Measurements from ENCODE around the gene HTT. TPM values are rescaled to one million over a fixed set of nuclear protein-coding genes. Genes with fewer than 3 reads are reported as not detected.
"Not testable (repeated sequence)": the region's sequence is repeated elsewhere in the genome, so short reads cannot be mapped to it uniquely, and the experiment has no call there.

HTT gene
- total RNA-seq, 1 donor from 2014 or later, result 109 TPM

DNA sequence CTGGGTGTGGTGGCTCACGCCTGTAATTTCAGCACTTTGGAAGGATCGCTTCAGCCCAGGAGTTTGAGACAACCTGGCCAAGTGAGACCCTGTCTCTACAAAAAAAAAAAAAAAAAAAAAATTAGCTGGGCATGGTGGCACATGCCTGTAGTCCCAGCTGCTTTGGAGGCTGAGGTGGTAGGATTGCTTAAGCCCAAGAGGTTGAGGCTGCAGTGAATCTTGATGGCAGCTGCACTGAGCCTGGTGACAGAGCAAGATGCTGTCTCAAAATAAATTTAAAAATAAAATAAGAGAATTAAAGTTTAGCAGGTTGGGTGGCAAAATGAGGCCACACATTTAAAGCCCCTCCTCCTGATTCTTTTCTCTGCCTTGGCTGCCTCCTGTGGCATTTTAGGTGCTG is 47.1 kb downstream of the HTT start:
- no peak for DNase-seq (ENCODE audit: low spot score)

DNA sequence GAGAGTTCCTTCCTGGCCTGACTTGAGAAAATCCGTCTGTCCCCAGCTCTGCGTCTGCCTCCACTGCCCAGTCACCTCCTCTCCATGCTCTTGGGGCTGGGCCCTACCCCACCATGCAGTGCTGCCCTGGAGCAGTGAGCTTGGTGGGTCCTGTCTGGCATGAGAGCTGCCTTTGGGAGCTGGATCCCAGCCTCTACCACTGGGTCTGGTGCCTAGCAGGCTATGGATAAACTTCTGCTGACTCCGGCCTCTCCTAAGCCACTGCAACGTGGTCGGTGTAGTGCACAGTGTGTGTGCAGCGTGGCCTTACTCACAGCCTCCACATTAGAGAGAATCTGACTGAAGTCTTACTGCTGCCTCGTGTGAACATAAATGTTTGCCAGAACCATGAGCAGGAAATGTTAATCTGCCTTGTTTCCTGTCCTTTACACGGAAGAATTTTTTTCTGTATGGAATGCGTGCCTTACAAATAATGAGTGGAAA is 47.6 kb downstream of the HTT start:
- DNase-seq (ENCODE audit: low spot score), result no peak

DNA sequence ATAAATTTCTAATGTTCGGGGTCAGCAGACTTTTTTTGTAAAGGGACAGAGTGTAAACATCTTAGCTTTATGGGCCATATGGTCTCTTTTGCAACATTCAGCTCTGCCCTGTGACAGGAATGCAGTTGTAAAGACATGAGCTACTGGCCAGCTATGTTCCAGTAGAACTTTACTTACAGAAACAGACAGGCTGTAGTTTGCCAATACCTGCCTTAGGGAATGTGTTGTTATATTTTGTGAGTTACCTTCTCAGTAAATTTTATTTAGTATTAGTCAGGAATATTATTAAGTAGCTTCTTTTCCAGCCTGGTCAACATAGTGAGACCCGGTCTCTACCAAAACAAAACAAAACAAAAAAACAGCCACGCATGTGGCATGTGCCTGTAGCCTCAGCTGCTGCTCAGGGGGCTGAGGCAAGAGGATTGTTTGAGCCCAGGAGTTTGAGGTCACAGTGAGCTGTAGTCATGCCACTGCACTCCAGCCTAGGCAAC is 48.7 kb downstream of the HTT start:
- no peak for DNase-seq (ENCODE audit: low spot score)

DNA sequence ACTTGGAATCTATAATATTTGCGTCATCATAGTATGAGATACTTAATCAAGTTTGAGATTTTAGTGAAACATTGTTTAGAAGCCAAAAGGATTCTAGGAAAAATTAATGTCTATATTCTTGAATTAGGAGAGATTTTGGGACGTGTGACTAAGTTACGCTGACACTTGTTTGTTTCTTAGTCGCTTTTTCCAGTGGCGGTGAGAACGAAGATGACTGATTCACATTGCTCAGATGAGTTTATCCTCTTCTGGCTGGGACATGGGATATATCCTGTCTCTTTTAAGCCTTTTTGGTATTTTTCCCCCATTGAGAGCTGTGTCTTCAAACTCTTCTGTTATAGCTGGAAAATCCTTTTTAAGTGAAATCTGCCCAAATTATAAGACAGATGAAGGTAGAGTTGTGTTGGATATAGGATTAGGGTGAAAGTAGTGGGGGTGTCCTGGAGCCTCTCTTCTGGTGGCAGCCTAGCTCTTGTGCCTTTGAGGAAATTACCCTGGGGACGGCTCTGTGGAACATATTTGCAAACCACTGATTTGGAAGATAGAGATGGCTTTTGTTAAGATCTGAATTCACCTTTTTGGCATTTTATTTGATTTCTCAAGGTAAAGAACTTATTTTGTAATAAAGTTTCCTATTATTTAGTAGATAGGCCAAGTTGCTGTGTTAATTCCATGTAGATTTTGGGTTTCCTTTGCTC is 49.7 kb downstream of the HTT start:
- DNase-seq (ENCODE audit: low spot score), result no peak

DNA sequence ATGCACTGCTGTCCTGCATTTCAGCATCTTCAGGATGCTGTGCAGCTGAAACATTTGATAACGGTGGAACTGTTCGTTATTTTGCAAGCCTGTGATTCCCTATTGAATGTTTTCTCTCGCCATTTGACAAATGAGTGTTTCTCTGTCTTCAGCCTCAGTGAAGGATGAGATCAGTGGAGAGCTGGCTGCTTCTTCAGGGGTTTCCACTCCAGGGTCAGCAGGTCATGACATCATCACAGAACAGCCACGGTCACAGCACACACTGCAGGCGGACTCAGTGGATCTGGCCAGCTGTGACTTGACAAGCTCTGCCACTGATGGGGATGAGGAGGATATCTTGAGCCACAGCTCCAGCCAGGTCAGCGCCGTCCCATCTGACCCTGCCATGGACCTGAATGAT is 52.6 kb downstream of the HTT start:
- DNase-seq (ENCODE audit: low spot score), result no peak

DNA sequence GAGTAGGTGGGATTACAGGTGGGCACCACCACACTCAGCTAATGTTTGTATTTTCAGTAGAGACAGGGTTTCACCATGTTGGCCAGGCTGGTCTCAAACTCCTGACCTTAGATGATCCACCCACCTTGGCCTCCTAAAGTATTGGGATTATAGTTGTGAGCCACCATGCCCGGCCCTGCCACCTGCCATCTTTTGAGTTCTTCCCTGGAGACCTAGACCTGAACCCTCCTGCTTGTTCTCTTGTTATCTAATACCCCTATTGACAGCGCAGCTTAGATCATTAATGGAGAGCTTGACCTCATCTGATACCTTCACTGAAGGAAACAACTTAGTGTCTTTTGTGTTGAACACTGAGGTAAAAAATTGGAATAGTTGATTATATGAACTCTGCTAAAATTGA is 53.6 kb downstream of the HTT start:
- DNase-seq (ENCODE audit: low spot score), result no peak

DNA sequence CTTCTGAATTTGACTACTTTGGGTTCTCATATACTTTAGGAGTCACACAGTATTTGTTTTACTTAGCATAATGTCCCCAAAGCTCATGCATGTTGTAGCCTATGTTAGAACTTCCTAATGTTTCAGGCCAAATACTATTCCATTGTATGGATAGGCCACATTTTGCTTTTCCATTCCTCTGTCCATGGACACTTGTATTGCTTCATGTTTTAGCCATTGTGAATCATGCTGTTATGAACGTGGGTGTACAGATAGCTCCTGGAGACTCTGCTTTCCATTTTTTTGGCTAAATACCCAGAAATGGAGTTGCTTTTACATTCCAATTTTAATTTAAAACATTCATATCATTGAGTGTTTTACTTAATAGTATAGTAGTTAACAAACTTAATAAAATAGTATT is 54.5 kb downstream of the HTT start:
- no peak for DNase-seq (ENCODE audit: low spot score)

DNA sequence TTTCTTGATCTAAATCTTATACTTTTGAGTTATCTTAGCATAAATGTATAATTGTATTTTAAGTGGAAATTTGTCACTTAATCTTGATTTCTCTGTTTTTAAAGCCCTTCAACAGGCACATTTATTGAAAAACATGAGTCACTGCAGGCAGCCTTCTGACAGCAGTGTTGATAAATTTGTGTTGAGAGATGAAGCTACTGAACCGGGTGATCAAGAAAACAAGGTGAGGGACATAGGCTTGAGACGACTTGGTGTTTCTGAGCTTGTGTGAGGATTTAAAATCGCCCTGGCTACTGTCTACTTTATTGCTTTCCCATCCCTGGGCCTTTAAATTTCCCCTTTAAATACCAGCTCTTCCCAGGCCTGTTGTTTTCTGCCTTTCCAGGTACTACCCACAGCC is 55.7 kb downstream of the HTT start:
- DNase-seq (ENCODE audit: low spot score), result no peak

DNA sequence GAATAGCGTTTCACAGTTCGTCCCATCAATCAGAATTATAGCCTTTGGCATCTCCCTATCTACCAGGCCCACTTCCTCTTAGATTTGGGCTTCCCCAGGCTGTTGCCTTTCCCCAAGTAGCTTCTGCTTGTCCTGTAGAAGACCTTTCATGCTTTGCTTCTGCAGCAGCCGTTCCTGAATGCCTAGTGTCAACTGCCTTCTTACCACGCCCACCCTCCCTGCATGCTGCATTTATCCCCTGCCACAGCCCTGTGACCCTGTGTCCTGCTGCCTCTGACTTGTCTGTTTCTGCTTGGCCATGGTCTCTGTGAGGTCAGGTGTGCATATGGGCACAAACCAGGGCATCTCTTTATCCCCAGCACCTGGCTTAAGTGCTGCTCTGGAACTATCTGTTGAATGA is 56.3 kb downstream of the HTT start:
- DNase-seq (ENCODE audit: low spot score), result no peak

DNA sequence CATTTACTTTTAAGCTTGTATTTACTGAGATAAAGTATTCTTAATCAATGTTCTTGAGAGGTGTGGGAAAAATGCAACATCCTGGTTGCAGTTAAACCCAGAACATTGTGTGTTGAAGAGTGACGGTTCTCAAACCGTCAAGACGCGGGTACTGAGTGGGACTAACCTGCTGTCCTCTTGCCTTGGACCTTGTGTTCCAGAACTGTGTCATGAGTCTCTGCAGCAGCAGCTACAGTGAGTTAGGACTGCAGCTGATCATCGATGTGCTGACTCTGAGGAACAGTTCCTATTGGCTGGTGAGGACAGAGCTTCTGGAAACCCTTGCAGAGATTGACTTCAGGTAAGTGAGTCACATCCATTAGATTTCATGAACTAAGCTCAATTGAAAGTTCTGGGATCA is 59.7 kb downstream of the HTT start:
- DNase-seq (ENCODE audit: low spot score), result no peak

DNA sequence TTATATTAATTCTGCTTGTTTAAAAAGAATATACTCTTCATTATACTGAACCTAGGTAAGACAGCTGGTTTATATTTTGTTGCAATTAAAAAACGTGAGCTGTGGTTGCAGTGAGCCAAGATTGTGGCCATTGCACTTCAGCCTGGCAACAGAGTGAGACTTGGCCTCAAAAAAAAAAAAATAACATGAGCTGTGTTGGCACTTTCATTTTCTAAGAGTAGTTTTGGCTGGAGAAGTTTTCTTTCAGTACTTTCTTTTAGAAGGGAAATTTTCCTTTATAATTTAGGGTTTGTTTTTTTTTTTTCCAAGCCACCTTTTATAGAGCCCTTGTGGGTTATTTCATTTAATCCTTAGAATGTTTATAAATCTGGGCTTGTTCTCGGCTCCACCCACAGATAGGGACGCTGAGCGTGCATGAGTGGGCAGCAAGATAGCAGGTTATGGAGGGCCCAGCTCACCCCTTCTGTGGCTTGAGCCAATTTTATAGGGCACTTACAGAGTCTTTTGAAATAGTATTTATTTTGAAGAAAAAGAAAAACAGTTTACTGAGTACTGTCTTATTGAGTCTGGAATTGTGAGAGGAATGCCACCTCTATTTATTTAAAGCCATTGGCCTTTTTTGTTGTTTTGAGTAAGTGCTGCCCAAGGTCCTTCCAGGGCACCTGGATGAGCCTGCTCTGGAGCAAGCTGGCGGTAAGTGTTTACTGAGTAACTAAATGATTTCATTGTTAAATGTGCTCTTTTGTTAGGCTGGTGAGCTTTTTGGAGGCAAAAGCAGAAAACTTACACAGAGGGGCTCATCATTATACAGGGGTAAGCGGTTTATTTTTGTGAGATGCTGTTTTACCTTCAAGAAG is 60.9 kb downstream of the HTT start:
- DNase-seq (ENCODE audit: low spot score), result no peak

DNA sequence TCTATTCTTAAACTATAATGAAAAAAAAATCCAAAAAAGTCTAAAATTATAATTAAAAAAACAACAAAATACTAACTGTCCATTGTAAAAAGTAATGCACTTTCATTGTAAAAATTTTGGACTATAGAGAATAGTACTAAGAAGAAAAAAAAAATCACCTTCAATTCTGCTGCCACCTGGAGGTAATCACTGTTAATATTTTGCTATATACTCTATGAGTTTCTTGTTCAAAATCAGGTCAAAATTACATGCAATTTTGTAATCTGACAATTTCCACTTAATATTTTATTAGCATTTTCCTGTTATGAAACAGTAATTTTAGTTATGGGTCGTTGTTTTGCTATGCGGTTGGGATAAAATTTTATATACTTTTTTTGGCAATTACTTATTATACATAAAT is 62.0 kb downstream of the HTT start:
- DNase-seq (ENCODE audit: low spot score), result no peak

DNA sequence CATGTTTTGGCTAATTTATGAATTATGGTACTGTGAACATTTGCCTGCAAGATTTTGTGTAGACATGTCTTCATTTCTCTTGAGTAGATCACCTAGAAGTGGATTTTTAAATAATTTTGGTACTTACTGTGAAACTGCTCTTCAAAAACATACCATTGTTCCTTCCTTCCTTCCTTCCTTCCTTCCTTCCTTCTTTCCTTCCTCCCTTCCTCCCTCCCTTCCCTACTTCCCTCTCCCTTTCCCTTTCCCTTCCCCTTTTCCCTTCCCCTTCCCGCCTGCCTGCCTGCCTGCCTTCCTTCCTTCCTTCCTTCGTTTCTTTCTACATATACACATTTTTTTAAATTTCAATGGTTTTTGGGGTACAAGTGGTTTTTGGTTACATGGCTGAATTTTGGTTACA is 63.4 kb downstream of the HTT start:
- no peak for DNase-seq (ENCODE audit: low spot score)

DNA sequence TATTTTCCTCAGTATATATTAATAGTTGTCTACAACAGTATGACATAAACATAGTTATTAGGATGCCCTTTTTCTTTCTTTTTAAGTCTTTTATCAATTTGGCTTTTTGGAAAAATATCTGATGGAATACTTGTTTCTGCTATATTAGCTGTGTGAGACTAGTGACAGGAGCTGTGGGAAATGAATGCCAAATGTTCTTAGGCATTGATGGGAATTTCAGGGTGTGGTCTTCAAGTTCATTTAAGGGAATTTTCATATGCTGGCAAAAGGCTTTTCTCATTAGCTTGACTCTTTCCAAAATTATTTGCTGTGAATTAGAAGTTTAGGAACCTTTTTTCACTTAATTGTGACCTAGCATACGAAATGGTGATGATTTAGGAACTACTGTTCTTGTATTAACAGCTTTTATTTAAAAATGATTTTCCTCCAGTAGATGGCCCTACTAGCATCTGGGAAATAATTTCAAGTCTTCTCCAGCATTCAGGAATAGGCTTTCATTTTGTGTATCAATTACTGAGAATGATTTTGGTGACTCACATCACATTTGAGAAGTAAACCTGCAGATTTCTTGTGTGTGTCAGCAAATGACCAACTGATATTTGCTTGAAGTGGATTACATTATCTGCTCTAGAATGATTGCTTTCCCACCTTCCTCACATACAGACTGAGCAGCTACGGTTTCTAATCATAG is 70.9 kb downstream of the HTT start:
- no peak for DNase-seq (ENCODE audit: low spot score)

DNA sequence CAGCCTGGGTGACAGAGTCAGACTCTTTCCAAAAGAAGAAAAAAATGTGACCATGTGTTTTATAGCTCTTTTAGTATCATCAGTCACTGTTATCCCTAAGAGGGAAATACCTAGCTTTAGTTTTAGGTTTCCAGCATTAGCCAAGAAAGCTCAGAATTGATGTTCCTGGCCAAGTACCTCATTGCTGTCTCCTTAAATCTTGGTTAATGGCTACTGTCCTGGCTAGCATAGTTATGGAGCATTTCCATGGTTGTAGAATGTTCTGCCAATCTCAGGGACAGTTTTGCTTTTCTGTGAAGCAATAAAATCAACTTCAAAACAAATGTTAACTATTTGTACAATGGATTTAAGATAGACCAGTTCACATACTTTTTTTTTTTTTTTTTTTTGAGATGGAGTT is 74.4 kb downstream of the HTT start:
- DNase-seq (ENCODE audit: low spot score), result no peak

DNA sequence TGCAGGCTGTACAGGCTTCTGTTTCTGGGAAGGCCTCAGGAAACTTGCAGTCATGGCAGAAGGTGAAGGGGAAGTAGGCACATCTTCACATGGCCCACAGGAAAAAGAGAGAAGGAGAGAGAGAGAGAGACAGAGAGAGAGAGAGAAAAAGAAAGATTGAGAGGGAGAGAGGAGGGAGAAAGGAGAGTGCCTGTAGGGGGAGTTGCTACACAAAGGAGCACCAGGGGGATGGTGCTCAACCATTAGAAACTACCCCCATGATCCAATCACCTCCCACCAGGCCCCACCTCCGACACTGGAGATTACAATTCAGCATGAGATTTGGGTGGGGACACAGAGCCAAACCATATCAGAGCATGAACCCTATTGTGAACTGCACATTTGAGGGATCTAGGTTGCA is 76.8 kb downstream of the HTT start:
- DNase-seq (ENCODE audit: low spot score), result not testable (repeated sequence)

DNA sequence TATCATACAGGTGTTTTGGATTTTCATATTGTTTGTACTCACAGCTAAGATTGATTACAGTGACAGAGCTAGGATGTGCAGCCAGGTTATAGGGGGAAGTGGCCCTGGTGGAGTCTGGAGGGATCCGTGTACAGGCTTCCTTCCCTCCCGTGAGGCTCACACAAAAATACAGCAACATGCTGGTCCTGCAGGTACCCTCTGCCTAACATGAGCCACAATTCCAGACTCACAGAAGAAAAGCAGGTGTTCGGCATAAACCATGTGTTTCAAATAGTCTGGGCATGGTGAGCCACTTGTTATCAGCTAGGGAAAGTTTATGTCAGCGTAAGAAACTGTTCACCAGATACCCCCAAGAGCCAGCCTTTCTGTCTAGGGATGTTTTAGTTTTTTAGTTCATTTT is 82.9 kb downstream of the HTT start:
- DNase-seq (ENCODE audit: low spot score), result no peak

DNA sequence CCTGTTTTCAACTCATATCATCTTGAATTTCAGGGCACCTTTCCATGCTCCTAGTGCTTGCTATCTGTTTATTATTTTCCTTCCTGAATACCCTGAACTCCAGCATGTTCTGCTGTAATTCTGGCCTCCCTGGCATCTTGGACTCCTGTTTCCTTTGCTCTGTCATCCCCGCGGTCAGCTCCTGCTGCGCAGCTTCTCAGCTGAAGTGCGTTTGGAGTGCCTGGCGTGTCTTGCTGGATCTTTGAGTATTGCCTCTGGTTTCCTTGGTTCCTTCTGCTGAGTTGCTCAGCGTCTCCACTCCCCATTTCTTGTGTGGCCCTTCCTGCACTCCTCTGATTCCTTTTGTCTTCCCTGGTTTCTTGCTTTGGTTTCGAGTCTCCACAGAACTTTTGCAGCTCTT is 84.4 kb downstream of the HTT start:
- DNase-seq (ENCODE audit: low spot score), result no peak

DNA sequence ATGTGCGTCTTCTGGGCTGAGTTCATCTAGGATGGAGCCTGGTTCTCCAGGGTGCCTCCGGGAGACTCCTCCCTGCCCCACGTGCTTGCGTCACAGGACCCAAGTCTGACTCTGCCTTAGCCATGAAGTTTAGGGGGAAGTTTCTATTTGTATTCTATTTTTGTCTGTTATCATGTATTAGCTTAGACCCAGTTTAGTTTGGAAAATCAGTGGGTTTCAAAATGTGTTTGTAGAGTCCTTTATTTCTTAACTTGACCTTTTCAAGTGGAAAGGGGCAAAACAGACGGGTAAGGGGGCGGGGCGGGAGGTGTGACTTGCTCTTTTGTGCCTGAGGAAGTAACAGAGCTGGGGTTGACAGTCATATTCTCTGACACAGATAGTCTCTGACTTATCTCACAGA is 86.0 kb downstream of the HTT start:
- no peak for DNase-seq (ENCODE audit: low spot score)

DNA sequence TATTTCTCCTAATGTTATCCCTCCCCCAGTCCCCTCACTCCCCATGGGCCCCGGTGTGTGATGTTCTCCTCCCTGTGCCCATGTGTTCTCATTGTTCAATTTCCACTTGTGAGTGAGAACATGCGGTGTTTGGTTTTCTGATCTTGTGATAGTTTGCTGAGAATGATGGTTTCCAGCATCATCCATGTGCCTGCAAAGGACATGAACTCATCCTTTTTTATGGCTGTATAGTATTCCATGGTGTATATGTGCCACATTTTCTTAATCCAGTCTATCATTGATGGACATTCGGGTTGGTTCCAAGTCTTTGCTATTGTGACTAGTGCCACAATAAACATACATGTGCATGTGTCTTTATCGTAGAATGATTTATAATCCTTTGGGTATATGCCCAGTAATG is 86.6 kb downstream of the HTT start:
- DNase-seq (ENCODE audit: low spot score), result not testable (repeated sequence)

DNA sequence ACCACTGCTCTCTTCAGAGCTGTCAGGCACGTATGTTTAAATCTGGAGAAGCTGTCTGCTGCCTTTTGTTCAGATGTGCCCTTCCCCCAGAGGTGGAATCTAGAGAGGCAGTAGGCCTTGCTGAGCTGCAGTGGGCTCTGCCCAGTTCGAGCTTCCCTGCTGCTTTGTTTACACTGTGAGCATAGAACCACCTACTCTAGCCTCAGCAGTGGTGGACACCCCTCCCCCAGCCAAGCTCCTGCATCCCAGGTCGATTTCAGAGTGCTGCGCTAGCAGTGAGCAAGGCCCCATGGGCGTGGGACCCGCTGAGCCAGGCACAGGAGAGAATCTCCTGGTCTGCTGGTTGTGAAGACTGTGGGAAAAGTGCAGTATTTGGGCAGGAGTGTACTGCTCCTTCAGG is 92.0 kb downstream of the HTT start:
- not testable (repeated sequence) for DNase-seq (ENCODE audit: low spot score)

DNA sequence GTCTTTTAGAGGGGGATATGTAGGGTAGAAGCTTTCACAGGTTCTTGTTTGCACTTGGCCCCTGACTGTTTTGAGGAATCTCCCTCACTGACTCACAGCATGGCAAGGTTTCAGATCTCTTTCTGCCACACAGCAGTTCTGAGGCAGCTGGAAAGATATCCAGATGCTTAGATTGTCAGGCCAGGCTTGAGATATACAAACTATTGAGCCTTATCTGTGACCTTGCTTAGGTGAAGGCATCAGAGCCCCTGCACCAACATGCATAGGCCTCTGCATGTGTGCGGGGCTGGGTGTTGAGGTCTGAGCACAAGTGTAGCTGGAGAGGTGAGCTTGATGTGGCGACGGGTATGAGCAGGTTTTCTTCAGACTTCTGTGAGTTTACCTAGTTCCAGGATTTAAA is 93.5 kb downstream of the HTT start:
- DNase-seq (ENCODE audit: low spot score), result no peak
